ENCODE measurements around the gene PPP1R9A.

- no peak for TF ChIP-seq ASH2L (IDR thresholded peaks at IDR 0.05; ENCODE audit: borderline replicate concordance, low read depth)
- TF ChIP-seq CTCF (IDR thresholded peaks at IDR 0.05 in 2 of 3, conservative IDR thresholded peaks at IDR 0.05 in 1 of 3; ENCODE audit: control insufficient read depth in 2 of 3, extremely low read depth in 1 of 3, insufficient read depth in 1 of 3, low read depth in 3 of 3, low read length in 3 of 3): no peak
- TF ChIP-seq EZH2 (IDR thresholded peaks at IDR 0.05; ENCODE audit: borderline replicate concordance, control insufficient read depth, low read depth, low read length): no peak
- no peak for TF ChIP-seq TAF1 (IDR thresholded peaks at IDR 0.05; ENCODE audit: borderline replicate concordance, low read depth, low read length)
- no peak for TF ChIP-seq EP300 (IDR thresholded peaks at IDR 0.05; ENCODE audit: borderline replicate concordance in 1 of 2, control insufficient read depth in 1 of 2, low read depth in 2 of 2, low read length in 2 of 2)
- TF ChIP-seq KDM1A (IDR thresholded peaks at IDR 0.05; ENCODE audit: borderline replicate concordance): no peak
These were observed 415.5 kb downstream of the PPP1R9A start for GRCh38 chr7:95322854-95323253.

Measured in GM12878 (cell line).